ENCODE measurements around the gene MLIP. TPM values are rescaled to one million over a fixed set of nuclear protein-coding genes. Genes with fewer than 3 reads are reported as not detected.

MLIP gene
- total RNA-seq, 4 donors from 2014 or later, result 0.64 to 4.0 TPM; not detected in 2

DNA sequence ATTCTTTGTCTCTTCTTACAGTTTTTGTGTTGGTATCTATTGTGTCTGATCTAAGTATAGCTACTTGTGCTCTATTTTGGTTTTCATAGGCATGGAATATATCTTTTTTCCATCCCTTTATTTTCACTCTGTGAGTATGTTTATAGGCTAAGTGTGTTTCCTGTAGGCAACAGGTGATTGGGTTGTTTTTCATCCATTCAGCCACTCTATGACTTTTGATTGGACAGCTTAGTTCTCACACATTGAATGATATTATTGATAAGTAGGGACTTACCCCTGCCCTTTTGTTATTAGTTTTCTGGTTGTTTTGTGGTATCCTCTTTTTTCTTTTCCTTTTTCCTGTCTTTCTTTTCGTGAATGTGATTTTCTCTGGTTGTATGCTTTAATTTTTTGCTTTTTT lies 67.9 kb downstream of the MLIP start:
- WGBS, 2 donors (ENCODE audit: low coverage in 1 of 2), result 0% methylated on average over 1 of the region's 1 CpG
- TF ChIP-seq, protein P1, sequence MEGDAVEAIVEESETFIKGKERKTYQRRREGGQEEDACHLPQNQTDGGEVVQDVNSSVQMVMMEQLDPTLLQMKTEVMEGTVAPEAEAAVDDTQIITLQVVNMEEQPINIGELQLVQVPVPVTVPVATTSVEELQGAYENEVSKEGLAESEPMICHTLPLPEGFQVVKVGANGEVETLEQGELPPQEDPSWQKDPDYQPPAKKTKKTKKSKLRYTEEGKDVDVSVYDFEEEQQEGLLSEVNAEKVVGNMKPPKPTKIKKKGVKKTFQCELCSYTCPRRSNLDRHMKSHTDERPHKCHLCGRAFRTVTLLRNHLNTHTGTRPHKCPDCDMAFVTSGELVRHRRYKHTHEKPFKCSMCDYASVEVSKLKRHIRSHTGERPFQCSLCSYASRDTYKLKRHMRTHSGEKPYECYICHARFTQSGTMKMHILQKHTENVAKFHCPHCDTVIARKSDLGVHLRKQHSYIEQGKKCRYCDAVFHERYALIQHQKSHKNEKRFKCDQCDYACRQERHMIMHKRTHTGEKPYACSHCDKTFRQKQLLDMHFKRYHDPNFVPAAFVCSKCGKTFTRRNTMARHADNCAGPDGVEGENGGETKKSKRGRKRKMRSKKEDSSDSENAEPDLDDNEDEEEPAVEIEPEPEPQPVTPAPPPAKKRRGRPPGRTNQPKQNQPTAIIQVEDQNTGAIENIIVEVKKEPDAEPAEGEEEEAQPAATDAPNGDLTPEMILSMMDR (IDR thresholded peaks at IDR 0.05), result no peak
- TF ChIP-seq EP300 (IDR thresholded peaks at IDR 0.05; ENCODE audit: low read depth) (no peak), POLR2AphosphoS5 (IDR thresholded peaks at IDR 0.05) (no peak), POLR2A (IDR thresholded peaks at IDR 0.05) (no peak)

DNA sequence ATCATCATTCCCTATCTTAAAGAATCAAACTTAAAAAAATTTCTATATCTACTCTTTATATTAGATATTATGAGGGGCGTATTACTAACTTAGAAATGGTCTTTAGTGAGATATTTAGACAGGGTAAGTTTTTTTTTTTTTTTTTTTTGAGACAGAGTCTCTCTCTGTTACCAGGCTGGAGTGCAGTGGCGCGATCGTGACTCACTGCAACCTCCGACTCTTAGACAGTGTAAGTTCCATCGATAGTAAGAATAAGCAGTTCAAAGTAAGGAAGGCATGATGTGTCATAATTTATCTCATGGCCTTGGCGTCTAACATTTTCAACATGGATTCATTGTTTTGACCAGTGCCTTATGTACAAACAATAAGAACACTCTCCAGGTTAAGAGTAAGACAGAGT lies 72.4 kb downstream of the MLIP start:
- DNase-seq, result no peak
- WGBS, 2 donors (ENCODE audit: low coverage in 1 of 2), result 95 to 96% methylated on average over 7 of the region's 7 CpGs
- Histone ChIP-seq H3K27me3 (no peaks in the 10 kb centered on the region), H3K36me3 (no peaks in the 10 kb centered on the region), H3K27ac (no peak overlapping the region), H3K4me3 (no peak overlapping the region), H3K4me1 (no peaks in the 10 kb centered on the region), H3K9me3 (no peaks in the 10 kb centered on the region)
- TF ChIP-seq, protein P1 (IDR thresholded peaks at IDR 0.05), result no peak
- in situ Hi-C loops (cut with MboI; ENCODE audit: low pct_ligation_motif_present in 1 of 4, low pct_unique_long_range_greater_than_20kb in 1 of 4, low sequenced_read_pairs in 3 of 4) (no loop called here), intact Hi-C loops (cut with DNase I; ENCODE audit: low total_unique reads) (no loop called here)

More for the DNA sequence above, 67.9 kb downstream of the MLIP start:
- no peak overlapping the region for H3K27ac ChIP-seq
- no peaks in the 10 kb centered on the region for H3K9me3 ChIP-seq
- H3K4me1 ChIP-seq, result no peaks in the 10 kb centered on the region
- in situ Hi-C loops (cut with MboI; ENCODE audit: low pct_ligation_motif_present in 1 of 4, low pct_unique_long_range_greater_than_20kb in 1 of 4, low sequenced_read_pairs in 3 of 4), result no loop called here
- no peaks in the 10 kb centered on the region for H3K27me3 ChIP-seq
- no peak overlapping the region for H3K4me3 ChIP-seq
- H3K36me3 ChIP-seq, result no peaks in the 10 kb centered on the region
- intact Hi-C loops (cut with DNase I; ENCODE audit: low total_unique reads), result no loop called here
- no peak for DNase-seq

DNA sequence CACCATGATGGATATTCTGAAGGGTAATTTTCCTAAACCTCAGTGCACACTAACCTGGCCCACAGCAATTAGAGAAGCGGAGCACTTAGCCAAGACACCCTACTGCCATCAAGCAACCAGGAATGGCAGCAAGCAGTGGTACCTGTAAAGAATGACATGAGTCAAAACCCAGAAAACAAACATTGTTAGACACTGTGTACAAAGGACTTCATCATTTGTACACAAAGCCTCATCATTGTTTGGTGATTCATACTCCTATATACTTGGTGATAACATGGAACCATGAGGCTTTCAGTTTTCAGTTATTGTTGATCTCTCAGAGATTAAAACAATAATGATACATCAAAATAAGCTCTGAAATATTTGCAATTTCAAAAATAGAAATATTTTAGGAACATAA lies 74.6 kb downstream of the MLIP start:
- Histone ChIP-seq H3K27ac (no peak overlapping the region), H3K27me3 (no peaks in the 10 kb centered on the region), H3K4me1 (no peaks in the 10 kb centered on the region), H3K36me3 (no peaks in the 10 kb centered on the region), H3K4me3 (no peak overlapping the region), H3K9me3 (no peaks in the 10 kb centered on the region)
- WGBS, 2 donors (ENCODE audit: low coverage in 1 of 2), result 80 to 90% methylated on average over 1 of the region's 1 CpG
- intact Hi-C loops (cut with DNase I; ENCODE audit: low total_unique reads), result no loop called here
- no peak for DNase-seq
- in situ Hi-C loops (cut with MboI; ENCODE audit: low pct_ligation_motif_present in 1 of 4, low pct_unique_long_range_greater_than_20kb in 1 of 4, low sequenced_read_pairs in 3 of 4), result no loop called here
- TF ChIP-seq, protein P1 (IDR thresholded peaks at IDR 0.05), result no peak
- TF ChIP-seq POLR2AphosphoS5 (IDR thresholded peaks at IDR 0.05) (no peak), EP300 (IDR thresholded peaks at IDR 0.05; ENCODE audit: low read depth) (no peak), POLR2A (IDR thresholded peaks at IDR 0.05) (no peak)

DNA sequence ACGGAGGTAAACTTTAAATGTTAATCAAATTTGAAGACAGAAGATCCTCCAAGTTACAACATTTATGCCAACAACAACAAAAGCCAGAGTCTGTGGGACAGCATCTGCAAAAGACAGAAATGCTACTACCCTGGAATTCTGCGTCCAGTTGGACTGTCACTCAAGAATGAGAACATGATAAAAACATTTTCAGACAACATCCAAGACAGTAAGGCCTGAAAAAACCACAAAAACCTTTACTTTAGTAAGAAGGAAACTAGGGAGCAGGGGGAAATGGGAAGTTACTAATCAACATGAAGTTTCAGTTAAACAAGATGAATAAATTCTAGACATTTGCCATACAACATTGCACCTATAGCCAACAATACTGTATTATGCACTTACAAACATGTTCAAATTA lies 77.6 kb downstream of the MLIP start:
- DNase-seq, result no peak
- no peak overlapping the region for H3K4me3 ChIP-seq
- intact Hi-C loops (cut with DNase I; ENCODE audit: low total_unique reads) (no loop called here), in situ Hi-C loops (cut with MboI; ENCODE audit: low pct_ligation_motif_present in 1 of 4, low pct_unique_long_range_greater_than_20kb in 1 of 4, low sequenced_read_pairs in 3 of 4) (no loop called here)
- TF ChIP-seq EP300 (IDR thresholded peaks at IDR 0.05; ENCODE audit: low read depth) (no peak), POLR2A (IDR thresholded peaks at IDR 0.05) (no peak), POLR2AphosphoS5 (IDR thresholded peaks at IDR 0.05) (no peak)
- TF ChIP-seq, protein P1 (IDR thresholded peaks at IDR 0.05), result no peak
- H3K9me3 ChIP-seq, result no peaks in the 10 kb centered on the region
- peaks cover 0 to 10% (median 0%) of the 10 kb centered on the region in 4 donors for H3K4me1 ChIP-seq
- H3K27me3 ChIP-seq, result no peaks in the 10 kb centered on the region
- no peak overlapping the region for H3K27ac ChIP-seq
- WGBS, 2 donors (ENCODE audit: low coverage in 1 of 2), result 53 to 55% methylated on average over 2 of the region's 2 CpGs
- no peaks in the 10 kb centered on the region for H3K36me3 ChIP-seq
